HS-27A (cell line): ENCODE measurements around the gene ADSS1.

ENCODE experiments used
- DNase-seq: peaks from one replicate; pipeline ENCODE4 v3.0.0-alpha.2; 2012; ENCODE audit warnings: low read depth, missing footprints

ADSS1 gene

DNA sequence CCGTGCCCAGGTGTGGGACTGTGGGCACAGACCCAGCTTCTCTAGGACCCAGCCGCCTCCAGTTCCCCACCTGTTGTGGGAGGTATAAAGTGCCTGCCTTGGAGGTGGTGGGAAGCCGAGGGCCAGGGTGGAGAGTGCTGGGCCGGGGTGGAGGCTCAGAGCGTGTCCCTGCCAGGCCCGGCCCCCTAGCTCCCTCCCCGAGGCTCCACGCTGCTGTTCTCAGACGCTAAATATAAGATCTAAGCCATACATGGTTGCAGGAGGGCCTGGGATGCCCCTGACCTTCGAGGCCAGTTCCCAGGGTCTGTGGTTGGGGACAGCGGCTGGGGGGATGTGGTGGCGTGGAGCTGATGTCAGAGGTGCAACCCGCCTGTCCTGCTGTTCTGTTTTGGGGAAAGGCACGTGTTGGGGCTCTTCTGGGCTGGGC is 23.8 kb upstream of the ADSS1 start:
- DNase-seq, result no peak

DNA sequence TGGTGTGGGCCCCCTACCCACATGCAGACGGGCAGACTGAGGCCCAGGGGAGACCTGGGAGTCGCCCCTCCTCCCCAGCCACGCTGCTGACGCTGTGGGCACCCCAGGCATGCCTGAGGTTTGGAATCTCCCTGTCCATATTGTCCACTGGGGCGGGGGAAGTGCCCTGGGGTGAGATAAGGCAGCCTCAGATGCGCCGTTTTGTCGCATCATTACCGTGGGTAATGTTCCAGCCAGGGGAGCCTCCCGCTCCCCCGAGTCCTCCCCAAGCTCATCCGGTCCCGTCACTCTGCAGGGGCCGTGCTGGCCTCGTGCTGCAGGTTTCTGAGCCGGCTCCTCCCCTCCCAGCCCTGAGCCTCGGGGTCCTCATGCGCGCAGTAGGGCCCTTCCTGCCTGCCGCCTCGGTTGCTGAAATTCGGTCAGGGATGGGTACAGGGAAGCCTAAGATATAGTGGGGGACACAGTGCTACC is 23.2 kb upstream of the ADSS1 start:
- DNase-seq, result no peak

DNA sequence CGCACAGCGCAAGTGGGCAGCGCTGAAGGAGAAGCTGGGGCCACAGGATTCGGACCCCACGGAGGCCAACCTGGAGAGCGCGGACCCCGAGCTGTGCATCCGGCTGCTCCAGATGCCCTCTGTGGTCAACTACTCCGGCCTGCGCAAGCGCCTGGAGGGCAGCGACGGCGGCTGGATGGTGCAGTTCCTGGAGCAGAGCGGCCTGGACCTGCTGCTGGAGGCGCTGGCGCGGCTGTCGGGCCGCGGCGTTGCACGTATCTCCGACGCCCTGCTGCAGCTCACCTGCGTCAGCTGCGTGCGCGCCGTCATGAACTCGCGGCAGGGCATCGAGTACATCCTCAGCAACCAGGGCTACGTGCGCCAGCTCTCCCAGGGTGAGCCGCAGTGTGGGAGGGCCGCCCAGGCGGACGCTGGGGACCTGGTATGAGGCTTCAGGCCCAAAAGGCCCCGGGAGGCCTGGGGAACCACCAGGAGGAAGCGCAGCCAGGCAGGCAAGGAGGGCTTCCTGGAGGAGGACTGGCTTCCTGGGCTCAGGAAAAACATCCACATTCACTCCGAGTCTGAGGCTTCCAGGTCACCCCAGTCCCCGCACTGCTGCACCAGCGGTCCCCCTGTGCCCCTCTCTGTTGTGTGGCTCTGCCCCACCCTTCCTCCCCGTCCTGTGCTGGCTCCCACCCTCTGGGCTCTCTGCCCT is 22.5 kb upstream of the ADSS1 start:
- DNase-seq, result no peak

DNA sequence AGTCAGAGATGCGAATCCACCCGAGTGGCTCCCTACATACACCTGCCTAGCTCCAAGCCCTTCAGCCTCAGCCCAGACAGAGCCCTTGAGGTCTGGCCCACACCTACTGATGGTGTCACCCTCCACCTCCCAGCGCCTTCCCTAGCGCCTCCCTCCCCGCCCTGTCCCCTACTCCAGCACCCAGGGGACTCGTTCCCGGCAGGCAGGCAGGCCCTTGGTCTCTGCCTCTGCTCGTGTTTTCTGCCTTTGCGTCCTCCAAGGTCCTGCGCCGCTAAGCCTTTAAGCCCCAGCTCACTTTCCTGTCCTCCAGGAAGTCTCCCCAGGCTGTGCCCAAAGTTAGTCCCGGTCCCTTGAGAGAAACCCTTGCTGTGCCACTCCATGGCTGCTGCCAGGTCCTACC is 21.9 kb upstream of the ADSS1 start:
- no peak for DNase-seq

DNA sequence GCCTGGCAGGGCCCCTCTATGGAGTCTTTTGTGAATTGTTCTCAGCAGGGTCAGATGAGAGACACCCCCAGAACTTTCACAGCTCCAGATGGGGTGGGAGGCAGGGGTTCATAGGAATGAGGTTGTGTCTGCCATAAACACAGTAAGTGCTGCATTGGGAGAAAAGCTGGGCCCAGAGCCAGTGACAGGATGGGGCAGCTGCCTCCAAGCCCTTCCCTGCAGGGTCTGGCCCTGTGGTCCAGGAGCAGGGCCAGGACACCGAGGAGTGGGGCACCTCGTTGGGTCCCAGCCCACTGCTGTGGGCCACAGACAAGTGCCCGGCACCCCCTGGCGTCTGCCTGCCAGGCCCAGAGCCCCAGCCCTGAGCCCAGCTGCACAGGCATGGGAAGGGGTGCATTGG is 21.4 kb upstream of the ADSS1 start:
- no peak for DNase-seq

DNA sequence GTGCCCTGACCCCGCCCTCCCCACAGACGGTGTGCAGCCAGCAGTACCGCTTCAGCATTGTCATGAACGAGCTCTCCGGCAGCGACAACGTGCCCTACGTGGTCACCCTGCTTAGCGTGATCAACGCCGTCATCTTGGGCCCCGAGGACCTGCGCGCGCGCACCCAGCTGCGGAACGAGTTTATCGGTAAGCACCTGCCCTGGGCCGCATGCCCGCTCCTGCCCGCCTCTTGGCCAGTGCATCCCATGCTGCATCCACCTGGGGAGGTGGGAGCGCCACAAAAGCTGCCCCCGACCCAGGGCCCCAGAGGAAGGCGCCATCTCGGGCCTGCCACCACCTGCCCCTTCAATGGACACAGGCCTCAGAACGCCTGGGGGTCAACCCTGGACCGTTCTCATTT is 20.8 kb upstream of the ADSS1 start:
- no peak for DNase-seq

DNA sequence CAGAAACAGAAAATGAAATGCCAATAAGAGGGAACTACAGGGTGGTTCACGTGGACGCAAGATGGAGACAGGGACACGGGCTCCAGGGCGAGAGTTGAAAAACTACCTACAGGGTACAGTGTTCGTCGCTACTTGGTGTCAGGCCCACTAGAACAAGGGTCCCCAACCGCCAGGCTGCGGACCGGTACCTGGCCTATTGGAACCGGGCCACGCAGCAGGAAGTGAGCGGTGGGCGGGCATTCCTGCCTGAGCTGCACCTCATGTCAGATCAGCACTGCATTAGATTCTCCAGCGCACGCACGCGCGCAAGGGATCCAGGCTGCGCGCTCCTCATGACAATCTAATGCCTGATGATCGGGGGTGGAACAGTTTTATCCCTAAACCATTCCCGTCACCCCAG is 19.8 kb upstream of the ADSS1 start:
- no peak for DNase-seq

DNA sequence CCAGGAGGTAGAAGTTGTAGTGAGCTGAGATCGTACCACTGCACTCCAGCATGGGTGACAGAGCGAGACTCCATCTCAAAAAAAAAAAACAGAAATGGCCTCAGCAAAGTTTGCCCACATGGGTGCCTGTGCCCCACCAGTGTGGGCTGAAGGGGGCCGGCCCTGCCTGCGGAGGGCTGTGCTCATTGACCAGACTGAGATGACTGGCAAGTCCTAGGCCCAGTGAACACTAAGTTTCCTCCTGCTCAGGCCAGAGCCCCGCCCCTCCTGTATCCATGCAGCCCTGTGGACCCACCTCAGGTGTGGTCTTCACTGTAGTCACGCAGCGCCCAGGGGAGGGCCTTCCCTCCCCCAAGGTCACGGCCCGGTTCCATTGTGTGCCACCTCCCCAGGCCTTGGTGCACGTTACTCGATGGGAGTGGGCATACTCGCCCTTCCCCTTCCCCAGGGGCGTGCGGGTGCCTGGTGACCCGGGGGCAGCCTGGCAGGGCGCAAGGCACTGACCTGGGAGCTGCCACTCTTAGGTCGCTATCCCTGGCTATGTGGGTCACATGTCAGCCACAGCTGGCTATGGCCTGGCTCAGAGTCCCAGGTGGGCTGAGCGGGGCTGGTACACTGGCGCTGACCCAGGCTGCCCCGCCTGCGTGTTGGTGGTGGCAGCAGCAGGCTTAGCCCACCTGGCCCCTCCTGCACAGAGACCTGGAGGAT is 18.5 kb upstream of the ADSS1 start:
- DNase-seq, result no peak

DNA sequence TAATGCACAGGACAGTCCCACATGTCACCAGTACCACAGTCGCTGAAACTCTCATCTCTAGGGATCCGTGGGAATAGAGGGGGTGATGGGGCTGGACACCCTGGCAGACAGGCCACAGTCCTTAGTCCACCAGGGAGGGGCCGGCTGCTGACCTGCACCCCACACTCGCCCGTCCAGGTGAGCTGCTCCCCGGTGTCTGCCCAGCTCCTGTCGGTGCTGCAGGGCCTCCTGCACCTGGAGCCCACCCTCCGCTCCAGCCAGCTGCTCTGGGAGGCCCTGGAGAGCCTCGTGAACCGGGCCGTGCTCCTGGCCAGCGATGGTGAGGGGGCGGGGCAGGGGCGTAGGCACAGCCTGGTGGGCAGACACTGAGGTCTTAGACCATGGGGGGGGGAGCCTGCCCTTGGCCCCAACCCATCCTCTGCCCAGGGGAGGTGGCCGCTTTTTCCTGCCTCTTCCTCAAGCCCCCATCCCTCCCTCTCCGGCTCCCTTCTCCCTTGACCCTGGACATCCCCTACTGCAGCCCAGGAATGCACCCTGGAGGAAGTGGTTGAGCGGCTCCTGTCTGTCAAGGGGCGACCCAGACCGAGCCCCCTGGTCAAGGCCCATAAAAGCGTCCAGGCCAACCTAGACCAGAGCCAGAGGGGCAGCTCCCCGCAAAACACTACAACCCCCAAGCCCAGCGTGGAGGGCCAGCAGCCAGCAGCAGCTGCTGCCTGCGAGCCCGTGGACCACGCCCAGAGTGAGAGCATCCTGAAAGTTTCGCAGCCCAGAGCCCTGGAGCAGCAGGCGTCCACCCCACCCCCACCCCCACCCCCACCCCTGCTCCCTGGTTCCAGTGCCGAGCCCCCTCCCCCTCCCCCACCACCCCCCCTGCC is 17.1 kb upstream of the ADSS1 start:
- no peak for DNase-seq

DNA sequence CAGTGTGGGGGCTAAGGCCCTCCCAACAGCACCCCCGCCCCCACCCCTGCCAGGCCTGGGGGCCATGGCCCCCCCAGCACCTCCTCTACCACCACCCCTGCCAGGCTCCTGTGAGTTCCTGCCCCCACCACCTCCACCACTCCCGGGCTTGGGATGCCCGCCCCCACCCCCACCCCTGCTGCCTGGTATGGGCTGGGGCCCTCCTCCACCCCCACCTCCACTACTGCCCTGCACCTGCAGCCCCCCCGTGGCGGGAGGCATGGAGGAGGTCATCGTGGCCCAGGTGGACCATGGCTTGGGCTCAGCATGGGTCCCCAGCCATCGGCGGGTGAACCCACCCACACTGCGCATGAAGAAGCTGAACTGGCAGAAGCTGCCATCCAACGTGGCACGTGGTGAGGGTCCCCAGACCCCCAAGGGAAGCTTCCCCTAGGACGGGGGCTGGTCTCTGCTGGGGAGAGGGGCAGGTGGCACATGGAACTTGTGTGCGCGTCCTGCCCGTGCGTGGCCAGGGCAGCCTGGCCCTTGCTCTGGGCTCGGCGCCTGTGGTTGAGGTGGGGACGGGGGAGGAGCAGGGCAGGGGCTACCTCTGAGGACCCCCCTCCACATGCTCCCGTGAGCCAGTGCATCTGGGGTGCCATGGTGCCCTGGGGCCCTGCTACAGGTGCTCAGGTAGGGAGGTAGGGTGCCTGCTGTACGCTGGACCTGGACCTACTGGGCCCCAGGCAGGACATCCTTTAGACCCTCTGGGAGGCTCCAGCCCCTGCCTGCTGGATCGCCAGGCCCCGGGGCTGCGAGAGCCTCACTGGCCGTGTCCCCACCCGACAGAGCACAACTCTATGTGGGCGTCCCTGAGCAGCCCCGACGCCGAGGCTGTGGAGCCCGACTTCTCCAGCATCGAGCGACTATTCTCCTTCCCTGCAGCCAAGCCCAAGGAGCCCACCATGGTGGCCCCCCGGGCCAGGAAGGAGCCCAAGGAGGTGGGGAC is 16.1 kb upstream of the ADSS1 start:
- no peak for DNase-seq

DNA sequence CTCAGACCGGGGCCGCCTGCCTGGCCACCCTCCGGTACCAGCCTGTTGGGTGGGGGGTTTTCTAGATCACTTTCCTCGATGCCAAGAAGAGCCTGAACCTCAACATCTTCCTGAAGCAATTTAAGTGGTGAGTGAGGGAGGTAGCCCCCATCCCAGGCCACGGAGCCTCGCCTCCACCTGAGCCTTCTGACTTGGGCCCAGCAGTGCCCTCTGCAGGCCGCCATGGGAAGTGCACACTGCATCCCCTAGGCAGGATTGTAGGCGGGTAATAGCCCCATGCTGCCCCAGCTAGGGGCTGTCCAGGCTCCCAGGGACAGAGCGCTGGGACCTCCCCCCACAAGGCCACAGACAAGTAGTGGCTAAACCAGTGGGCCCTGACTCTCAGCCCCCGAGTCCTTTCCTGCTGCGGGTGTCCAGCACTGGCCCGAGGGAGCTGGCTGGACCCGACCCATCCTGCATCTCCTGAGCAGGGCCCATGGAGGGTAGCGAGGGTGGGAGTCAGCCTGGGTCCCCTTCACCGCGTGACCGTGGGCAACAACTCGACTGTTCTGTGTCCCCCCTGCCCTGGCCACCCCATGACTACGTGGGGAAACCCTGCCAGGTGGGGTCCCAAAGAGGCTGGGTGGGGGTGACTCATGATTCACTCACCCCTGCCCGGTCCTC is 15.3 kb upstream of the ADSS1 start:
- DNase-seq, result no peak

DNA sequence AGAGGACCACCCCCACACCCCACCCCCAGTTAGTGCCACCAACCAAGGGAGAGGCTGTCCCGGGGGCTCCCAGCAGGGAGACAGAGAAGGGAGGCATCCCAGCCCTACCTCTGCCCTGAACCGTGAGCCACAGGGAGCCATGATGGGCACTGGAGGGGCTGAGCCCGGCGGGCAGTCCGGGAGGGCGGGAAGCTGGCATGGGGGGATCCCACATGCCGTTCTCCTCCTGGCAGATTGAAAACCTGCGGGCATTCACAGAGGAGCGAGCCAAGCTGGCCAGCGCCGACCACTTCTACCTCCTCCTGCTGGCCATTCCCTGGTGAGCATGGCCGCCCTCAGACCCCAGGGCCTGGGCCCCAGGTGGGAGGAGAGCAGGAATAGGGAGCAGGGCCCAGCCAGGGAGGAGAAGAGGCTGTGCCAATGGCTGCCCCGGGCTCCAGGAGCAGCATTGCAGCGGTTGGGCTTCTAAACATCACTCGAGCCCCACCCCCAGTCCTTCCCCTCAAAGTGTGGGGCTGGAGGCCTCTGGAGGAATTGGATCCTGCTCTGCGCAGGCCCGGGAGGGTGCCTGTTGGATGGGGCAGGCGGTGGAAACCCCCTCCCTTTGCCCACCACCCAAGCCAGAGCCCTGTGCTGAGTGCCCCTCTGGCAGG is 14.5 kb upstream of the ADSS1 start:
- no peak for DNase-seq

DNA sequence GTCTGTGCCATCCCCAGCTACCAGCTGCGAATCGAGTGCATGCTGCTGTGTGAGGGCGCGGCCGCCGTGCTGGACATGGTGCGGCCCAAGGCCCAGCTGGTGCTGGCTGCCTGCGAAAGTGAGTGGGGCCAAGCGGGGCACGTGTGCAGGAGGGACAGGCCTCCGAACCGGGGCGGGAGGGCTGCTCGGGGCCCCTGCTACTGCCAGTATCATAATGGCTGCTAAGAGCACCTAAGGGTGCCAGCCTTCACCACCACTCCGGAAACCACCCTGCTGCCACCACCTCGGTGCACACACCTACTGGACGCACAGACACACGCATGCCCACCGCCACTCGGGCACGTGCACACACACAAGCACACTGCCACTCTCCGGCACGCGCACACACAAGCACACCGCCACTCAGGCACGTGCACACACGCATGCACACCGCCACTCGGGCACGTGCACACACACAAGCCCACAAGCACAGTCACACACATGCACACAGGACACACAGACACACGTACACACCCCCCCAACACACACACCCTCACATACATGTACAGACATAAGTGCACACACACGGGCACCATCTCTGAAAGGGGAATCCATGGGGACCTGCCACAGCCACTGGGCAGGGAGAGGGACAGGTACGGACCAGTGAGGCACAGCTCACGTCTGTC is 13.8 kb upstream of the ADSS1 start:
- no peak for DNase-seq

DNA sequence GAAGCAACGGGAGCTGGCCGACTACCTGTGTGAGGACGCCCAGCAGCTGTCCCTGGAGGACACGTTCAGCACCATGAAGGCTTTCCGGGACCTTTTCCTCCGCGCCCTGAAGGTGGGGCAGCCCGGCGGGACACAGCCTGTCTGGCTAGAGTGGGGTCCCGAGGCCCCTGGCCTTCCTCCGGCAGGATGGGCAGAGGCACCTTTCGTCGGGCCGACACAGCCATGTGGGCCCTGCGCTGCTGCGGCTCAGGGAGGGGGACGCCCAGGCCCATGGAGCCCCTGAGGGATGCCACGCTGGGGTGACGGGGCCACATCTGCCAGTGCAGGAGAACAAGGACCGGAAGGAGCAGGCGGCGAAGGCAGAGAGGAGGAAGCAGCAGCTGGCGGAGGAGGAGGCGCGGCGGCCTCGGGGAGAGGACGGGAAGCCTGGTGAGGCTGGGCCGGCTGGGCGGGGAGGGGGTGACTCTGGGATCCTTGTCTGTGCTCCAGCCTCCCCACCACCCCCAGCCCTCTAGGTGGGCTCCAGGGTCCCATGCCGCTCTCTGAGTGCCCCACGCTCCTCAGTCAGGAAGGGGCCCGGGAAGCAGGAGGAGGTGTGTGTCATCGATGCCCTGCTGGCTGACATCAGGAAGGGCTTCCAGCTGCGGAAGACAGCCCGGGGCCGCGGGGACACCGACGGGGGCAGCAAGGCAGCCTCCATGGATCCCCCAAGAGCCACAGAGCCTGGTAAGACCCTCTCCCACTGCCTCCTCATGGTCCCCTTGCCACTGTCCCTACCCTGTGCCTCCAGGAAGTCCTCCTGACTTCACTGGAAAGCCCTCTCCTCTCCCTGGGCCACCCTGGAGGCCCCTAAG is 10.9 kb upstream of the ADSS1 start:
- no peak for DNase-seq

DNA sequence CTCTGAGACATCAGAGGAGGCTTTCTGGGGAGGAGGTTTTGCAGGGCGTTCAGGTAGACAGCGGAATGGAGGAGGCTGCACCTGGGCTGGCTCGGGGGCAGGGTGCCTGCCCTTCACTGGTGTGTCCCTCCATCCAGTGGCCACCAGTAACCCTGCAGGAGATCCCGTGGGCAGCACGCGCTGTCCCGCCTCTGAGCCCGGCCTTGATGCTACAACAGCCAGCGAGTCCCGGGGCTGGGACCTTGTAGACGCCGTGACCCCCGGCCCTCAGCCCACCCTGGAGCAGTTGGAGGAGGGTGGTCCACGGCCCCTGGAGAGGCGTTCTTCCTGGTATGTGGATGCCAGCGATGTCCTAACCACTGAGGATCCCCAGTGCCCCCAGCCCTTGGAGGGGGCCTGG is 10.0 kb upstream of the ADSS1 start:
- no peak for DNase-seq

DNA sequence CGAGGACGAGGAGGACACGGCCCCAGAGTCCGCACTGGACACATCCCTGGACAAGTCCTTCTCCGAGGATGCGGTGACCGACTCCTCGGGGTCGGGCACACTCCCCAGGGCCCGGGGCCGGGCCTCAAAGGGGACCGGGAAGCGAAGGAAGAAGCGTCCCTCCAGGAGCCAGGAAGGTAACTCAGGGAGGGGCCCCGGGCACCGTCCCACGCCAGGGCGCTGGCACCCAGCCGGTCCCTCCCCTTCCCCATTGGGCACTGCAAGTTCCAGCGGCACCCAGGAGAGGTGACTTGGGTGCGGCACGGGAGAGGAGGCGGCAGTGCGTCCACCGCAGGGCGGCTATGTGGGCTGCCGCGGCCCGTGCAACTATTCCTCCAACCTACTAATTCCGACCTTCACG is 9.3 kb upstream of the ADSS1 start:
- DNase-seq, result no peak

DNA sequence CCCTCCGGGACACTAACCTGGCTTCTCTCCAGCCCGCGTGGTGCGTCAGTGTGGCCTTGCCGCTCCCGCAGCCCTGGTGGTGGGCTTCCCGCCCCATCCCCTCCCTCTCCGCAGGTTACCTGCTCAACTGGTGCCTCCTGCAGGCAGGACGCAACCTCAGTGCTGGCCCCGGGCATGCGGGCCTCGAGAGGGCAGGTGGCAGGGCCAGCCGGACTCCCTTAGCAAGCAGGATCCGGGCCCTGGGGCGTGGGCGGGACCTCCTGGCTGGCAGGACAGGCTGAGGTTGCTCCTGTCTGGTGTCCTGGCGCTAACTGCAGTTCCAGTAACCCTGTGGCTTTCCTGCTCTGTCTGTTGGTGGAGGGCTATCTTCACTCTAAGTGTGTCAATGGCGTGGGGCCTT is 8.6 kb upstream of the ADSS1 start:
- no peak for DNase-seq

DNA sequence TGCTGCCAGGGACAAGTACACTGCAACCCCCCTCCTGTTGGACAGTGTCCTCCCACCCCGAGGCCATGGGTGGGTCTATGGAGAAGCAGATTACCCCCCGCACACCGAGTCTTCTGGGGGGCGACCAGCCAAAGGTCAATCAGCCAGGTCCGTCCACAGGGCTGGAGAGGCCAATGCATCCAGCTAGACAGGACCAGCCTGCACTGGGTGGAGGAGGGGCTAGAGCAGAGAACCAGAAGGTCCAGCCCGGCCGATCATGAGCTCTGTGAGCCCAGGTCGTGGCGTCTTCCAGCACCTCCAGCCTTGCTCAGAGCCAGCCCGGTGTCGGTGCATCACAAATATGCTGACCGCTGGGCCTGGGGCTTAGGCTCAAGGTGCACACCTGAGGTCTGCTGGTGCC is 8.2 kb upstream of the ADSS1 start:
- DNase-seq, result no peak

DNA sequence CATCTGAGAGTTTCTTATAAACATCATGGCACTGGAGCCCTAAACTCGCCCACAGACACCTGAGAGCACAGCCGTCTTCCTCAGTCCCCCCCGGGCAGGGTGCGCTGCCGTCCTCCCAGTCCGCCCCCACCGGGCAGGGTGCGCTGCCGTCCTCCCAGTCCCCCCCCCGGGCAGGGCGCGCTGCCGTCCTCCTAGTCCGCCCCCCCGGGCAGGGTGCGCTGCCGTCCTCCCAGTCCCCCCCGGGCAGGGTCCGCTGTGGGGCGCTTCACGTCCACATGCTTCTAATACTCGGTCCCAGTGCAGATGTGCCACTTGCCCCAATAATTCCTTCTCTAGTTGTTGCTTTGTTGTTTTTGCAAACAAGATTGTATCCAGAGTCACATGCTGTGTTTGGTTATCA is 6.9 kb upstream of the ADSS1 start:
- DNase-seq, result no peak
